Stimulated activated CD4-positive, alpha-beta T cell treated with anti-CD3 and anti-CD28 coated beads, Interleukin-12 subunit alpha, Interleukin-12 subunit beta, amount 100 ng/mL, for 24 hours (primary cell): Measurements from ENCODE around the gene CEND1.

Experiments used
- DNase-seq, 2 experiments: peaks; one replicate each; pipeline ENCODE4 v3.0.0-alpha.2; 2020; ENCODE audit warnings: low read depth in 2 of 2

Gene CEND1

DNA sequence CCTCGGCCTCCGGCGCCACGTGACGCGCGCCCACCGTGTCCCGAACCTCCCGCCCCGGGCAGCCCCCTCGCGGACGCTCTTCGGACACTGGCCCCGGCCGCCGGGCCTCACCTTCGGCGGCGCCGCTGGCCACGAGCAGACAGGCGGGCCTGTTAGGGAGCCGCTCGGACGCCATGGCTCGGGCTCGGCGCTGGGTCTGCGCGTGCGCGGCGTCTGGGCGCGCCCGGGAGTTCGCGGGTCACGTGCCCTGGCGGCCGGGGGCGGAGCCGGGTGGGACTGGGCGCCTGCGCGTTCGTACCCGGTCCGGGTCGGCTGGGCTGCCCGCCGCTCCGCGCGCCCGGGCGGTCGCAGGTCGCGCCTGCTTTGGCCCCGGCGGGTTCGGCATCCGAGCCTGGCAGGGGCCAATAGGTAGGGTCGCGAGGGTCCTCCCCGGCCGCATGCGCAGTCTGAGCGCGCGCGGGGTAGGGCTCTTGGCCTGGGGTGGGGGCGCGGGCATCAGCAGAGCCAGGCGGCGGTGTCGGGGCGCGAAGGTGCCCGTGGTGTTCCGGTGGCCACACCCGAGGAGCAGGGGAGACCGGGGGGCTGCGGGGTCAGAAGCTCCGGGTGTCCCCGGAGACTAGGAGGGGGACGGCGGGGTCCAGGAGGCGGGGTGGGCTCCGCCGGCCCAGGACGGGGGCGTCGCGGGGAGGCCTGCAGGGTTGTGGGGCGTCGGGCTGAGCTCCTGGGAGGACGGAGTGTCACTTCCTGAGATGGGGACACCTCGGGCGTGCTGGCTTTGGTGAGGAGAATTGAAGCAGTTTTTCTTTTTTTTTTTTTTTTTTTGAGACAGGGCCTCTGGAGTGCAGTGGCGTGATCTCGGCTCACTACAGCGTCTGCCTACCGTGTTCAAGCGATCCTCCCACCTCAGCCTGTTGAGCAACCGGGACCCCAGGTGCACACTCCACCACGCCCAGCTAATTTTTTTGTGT is 12.3 kb downstream of the CEND1 start, which contains the start of gene GATD1:
GATD1 (minus strand) TSS at position 200 of the 968 bp plus-strand sequence; CDS start at position 175, 25 bp downstream.
- DNase-seq: peak; percentile 88 to 92

DNA sequence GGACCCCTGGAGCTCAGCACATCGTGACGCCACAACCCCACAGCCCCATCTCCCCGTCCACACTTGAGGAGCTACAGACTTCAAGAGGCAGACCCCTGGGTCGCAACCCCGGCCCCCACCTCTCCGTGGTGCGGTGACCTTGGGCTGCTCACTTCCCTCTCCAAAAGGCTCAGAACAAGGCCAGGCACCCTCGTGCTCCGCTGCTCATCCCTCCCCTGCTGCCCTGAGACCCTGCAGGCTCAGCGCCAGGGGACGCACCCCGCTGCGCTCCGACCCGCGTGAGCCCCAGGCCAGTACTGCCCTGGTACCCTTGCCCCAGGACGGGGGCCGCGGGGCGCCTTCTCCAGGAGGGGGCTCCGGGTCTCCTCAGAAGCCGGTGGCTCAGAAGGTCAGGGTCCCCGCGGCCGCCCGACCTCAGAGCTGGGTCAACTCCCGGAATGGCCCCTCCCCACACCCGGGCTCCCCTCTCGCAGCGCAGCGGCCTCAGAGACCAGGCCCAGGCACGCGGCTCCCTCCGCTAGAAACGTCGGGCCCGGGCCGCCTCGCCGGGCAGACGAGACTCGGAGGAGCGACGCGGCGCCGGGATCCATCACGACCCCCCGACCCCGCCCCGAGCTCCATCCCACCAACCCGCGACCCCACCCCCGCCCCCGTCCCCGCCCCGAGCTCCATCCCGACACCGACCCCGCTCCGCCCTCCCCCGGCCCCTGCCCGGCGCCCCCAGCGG is 13.2 kb downstream of the CEND1 start:
- peak in 1 of 2 experiments; percentile 32 for DNase-seq

DNA sequence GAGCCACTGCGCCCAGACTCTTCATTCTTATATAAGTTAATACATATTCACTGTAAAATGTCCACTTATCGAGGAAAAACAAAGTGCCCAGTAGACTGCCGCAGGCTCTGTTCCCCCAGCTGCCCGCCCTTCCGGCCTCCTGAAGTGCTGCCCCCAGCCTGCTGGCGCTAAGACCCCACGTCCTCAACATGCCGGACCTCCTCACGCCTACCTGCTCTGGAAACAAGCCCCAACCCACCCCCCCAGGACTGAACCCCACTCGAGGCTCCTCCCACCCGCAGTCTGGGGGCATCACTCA is 13.7 kb downstream of the CEND1 start:
- DNase-seq: no peak

DNA sequence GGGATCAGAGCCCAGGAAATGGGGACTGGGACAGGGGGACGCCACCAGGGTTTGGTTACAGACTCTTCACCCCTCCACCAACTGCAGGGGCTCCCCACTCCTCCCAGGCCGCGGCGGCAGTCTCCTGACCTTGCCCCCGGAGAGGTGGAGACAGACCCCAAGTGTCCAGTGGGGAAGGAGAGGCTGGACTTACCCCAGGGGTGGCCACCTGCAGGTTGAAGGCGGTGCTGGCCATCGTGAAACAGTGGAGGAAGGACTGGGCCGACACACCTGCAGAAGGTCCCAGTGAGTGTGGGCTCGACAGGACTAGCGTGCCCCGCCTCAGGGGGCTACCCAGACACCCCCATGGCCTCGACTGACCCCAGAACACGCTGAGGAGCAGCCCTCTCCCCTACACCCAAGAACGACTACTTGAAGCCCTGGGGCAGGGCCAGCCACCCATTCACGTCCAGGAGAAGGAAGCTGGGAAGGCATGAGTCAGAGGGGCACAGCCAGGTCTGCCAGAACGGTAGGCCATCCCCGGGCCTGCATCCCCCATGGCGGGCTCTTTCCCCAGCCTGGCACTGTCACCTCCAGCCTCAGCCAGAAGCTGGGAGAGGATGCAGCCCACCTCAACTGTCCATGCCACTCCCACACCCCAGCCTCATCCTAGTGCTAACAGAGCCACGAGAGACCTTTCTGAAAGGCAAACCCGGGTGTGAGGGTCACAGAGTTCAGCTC is 14.9 kb downstream of the CEND1 start:
- DNase-seq: no peak

DNA sequence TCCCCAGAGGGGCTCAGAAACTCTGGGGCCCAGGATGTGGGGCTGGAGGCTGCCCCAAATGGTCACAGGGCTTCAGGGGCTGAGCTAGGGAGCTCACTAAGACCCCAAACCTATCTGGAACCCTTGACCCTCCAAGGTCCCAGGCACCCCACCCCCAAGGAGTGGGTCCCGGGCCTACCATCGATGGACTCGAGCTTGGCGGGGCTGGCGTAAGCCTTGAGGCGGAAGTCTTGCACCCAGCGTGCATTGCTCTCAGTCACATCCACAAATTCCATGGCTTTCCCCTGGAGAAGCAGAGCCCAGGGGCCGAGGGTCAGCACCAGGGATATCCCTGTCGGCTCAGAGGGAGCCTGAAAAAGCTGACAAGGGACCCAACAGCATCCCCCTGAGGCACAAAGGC is 16.1 kb downstream of the CEND1 start:
- no peak for DNase-seq

DNA sequence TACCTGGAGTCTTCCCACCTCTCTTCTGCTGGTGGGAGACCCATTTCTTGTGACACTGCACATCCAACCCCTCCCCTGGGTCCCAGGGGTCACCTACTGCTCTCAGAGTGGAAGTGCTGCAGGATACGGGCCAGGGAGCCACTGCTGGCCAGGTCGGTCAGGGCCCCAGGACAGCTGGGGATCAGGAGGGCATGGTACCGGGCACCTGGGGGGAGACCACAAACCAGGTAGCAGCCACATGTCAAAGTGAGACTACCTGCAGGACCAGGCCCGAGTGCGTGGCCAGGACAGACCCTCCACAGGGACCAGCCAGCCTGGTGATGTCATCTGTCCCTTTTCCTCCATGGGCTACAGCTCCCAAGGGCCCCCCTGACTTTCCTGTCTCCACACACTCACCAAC is 16.5 kb downstream of the CEND1 start:
- no peak for DNase-seq

DNA sequence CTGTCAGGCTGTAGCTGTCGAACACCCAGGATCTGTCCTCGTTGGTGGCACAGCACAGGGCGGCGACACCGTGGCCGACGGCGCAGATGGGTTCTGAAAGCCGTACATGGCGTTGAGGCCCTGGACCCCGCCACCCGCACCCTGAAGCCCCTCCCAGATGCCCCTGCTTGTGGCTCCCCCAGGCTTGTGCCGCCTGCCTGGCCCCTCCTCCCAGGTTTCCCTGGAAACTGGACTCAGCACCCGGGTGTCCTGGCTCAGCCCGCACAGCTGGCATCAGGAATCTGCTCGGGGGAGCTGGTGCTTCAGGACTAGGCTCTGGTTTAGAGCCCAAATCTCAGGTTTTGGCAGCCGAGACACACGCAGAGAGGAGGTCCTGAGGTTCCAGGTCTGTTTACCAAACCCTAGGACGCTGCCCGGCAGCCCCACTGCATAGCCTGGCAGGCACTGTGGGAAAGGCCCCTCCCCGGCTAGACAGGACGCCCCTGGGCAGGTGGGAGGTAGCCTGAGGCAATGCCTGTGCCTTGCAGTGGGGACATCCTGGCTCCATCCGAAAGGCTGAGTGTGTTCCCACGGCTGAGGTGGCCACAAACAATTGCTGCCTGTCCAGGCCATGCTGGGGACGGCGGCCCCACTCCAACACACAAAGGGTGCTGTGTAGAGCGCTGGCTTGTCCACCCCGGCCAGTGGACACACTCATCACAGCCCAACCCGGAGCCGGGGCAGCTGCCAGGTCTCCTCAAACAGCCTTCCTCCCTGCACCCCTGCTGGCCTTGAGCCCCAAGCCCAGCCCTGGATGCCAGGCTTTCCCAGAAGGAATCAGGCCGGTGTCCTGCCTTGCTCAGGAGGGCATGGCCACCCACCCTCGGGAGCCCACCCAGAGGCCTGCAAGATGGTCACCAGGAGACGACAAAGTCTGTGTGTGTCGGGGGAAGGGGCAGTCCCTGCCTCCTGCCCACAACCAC is 17.2 kb downstream of the CEND1 start:
- DNase-seq: no peak

DNA sequence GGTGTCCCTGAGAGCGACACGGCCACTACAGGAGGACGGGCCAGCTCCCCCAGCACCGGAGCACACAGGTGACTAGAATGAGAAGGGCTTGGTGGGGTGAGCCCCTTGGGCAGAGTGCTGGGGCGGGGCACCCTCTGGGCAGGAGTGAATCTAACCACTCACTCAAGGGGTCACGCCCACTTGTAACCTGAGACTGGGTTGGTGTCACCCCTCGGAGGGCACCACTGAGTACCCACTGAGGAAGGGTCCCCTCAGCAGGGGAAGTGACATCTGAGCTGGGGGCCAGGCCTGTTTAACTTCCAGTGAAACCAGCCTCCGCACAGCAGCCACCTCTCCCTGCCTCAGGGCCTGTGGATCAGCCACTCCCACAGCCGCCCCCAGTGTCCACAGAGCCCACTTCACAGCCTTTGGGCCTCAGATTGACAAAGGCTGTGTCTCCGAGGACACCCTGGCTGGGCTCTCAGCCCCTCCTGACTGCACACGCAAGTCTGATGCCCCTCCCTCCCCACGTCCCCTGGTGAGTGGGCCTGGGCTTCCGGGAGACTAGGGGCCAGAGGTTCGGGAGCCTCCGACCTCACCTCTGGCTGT is 18.2 kb downstream of the CEND1 start:
- DNase-seq: no peak

DNA sequence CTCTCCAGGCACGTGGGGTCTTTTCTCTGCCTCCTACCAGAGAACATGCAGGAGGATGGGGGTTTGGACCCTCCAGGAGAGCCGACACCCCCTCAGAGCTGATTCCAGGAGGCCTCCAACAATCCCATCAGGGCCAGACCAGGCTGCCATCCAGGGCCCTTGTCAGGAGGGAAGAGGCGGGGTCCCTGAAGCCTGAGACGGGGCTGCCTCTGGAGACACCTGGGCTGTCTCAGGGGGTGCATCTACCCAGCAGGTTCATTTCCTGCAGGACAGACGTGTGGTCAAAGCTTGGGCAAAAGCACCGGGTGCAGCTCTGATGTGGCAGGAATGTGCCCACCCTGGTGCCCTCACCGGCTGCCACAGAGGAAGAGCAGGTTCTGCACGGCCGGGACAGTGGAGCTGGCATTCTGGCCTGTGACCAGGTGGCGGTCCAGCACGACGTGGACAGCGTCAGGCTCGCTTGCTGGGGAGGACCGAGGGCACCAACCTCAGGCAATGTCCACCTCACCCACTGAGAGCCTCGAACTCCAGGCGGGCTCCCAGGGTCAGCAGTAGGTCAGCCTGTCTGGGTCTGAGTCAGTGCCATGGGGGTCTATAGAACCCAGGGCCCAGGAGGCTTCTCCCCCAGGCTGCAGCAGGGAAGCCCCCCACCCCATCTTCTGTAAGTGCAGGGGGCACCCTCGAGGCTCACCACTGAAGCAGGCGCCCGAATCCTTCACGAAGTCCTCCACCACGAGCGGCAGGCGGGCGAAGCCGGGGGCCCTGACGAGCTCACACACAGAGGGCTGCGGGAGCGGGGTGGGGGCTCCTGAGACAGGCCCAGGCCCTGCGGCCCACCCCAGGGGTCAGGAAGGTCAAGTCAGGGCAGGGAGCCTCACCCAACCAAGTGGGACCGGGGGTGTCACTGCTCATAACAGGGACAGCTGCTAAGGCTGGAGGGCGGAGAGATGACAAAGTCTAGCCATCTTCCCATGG is 19.0 kb downstream of the CEND1 start:
- no peak for DNase-seq

DNA sequence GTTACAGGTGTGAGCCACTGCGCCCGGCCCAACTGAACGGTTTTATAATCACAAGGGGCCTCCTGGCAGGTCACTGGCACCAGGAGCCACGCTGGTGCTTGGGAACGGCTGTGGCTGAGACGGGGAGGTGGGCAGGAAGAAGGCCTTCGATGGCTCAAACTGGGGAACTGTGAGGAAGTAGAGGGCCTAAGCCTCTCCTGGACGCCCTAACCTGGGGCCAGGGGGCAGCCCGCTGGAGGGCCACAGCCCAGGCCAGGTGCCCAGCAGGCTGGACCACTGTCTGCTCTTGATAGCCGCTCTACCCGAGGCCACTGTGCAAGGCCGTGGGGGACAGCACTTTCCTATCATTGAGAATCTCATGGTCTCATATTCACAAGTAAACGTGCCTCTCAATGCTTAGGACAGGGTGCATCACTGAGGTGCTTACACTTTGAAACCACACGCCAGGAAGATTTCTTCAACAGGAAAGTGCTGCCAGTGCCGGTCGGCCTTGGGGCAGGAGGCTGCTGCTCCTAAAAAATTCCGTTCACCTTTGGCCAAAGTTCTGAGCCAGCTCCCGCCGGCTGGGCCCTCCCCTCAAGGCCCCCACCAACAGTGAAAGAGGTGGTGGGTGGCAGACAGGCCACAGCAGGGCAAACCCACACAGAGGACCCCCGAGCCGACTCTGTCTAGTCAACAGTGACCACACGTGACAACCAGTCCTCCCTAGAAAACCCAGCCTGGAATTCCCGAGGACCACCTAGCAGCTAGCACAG is 19.8 kb downstream of the CEND1 start:
- DNase-seq: no peak

DNA sequence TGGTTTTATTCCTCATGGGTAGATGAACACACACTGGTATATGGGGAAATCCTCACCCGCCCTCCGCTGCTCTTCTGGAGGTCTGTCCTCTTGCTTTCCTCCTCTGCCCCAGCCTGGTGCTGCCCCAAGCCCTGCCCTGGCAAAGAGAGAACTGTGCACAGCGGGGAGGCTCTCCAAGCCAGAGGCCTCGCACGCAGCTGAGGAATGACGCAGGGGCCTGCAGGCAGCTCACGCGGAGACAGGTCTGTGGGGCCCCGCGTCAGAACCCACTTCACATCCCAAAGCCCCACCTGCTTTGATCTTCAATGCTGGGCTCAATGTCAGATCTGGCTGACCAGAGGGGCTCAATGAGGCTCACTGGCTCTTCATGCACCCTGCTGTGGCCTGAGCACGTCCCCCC is 22.7 kb downstream of the CEND1 start:
- no peak for DNase-seq

DNA sequence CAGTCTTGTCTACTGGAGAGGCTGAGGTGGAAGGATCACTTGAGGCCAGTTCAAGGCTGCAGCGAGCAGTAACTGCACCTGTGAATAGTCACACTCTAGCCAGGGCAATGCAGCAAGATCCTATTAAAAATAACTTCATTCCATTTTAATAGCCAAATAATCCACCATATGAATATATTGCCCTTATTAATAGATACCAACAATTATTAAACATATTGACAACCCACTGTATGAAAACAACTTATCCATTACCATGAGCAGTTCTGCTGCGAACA is 23.0 kb downstream of the CEND1 start:
- no peak for DNase-seq

DNA sequence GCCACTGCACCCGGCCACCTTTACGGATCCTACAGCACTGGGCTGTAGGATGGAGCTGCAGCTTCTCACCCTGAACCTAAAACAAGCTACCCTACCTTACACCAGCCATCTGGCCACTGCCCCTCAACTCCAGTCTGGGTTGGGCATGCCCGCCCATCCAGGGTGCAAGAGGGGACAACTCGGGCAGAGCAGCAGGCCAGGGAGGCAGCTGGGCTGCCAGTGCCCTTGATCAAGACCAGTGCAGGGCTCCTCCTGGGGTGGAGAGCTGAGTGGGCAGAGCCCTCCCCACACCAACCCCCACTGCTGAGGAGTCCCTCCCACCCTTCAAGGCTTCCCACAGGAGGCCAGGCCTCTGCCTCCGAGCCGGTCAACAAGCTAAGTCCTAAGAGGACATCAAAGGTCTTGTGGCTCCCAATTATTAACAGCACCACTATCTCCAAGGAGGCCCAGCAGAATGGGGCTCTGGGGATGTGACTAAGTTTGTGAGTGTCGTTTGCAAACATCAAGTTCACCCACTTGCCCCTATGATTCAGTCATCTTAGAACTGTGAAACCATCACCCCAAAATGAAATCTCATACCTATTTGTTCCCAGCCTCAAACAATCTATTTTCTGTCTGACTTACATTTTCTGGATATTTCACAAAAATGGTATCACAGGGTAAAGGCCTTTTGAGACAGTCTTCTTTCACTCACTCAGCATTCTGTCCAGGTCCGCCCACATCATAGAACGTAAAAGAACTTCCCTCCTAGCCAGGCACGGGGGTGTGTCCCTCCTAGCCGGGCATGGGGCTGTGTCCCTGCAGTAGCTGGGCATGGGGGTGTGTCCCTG is 23.6 kb downstream of the CEND1 start:
- DNase-seq: no peak

DNA sequence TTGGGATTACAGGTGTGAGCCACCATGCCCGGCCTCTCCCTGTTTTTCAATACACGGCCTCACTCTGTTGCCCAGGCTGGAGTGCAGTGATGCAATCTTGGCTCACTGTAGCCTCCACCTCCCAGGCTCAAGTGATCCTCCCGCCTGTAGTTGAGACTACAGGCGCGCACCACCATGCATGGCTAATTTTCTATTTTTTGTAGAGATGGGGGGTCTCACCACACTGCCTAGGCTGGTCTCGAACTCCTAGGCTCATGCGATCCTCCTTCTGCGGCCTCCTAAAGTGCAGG is 24.1 kb downstream of the CEND1 start:
- no peak for DNase-seq

DNA sequence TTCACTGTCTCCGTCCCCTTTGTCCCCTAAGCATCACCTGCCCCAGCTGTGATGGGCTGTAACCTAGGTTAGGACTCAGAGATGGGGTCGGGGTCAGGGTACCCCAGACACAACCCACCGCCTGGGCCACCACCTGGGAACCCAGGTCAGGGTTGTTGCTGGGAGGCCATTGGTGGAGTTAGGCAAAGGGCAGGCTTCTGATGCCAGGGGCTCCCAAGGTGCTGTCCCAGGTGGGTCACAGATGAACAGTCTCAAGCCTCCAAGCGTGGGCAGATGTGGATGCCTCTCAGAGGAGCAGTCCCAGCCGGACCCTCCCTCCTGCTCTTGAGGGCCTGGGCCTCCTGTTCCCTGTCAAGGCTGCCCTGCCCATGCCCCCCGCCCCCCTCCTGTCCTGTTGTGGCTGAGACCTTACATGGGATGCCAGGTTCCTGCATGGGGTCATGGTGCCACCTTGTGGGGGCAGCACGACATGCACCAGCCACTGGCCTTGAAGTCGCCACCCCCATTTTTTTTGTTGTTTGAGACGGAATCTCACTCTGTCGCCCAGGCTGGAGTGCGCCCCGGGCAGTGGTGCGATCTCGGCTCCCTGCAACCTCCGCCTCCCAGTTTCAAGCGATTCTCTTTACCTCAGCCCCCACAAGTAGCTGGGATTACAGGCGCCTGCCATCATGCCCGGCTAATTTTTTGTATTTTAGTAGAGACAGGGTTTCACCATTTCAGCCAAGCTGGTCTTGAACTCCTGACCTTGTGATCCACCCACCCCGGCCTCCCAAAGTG is 24.7 kb downstream of the CEND1 start:
- DNase-seq: peak in 1 of 2 experiments; percentile 45

DNA sequence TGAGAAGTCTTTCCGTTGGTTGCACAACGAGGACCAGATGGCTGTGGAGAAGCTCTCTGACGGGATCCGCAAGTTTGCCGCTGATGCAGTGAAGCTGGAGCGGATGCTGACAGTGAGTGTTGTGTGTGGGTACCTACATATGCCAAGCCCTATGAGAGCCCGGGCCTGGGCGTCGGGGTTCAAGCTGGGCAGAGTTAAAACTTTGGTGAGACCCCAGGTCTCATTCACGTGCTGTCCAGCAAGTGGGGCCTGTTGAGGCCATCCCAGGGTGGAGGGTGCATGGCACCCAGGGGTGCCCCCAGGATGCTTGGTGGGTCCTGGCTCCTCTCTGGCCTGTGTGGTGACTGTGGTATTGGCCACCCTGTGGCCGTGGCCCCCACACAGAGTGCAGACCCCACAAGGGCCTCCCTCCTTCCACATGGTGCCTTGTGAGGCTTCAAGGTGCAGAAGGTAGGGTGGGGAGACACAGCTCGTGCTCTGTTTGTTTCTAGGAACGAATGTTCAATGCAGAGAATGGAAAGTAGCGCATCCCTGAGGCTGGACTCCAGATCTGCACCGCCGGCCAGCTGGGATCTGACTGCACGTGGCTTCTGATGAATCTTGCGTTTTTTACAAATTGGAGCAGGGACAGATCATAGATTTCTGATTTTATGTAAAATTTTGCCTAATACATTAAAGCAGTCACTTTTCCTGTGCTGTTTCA is 25.4 kb downstream of the CEND1 start:
- DNase-seq: no peak
